Measurements from ENCODE around the gene WDR7.

DNA sequence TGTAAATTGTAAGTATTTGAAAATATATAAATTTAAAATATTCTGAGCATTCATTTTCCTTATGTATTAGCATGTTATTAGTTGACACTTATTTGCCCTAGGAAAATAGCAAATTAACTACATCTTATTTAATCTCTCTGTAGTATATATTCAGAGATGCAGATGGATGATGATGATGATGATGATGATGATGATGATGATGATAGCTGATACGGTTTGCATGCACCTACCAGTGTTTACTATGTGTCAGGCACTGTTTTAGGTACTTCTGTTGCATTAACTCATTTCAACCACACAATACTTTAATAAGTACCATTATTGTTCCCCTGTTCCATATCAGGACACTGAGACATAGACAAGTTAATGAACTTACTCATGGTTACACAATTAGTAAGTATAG, 304.3 kb downstream of the WDR7 start:
- TF ChIP-seq, protein P1, sequence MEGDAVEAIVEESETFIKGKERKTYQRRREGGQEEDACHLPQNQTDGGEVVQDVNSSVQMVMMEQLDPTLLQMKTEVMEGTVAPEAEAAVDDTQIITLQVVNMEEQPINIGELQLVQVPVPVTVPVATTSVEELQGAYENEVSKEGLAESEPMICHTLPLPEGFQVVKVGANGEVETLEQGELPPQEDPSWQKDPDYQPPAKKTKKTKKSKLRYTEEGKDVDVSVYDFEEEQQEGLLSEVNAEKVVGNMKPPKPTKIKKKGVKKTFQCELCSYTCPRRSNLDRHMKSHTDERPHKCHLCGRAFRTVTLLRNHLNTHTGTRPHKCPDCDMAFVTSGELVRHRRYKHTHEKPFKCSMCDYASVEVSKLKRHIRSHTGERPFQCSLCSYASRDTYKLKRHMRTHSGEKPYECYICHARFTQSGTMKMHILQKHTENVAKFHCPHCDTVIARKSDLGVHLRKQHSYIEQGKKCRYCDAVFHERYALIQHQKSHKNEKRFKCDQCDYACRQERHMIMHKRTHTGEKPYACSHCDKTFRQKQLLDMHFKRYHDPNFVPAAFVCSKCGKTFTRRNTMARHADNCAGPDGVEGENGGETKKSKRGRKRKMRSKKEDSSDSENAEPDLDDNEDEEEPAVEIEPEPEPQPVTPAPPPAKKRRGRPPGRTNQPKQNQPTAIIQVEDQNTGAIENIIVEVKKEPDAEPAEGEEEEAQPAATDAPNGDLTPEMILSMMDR (IDR thresholded peaks at IDR 0.05; ENCODE audit: poor library complexity), result no peak
- TF ChIP-seq EZH2phosphoT487 (IDR thresholded peaks at IDR 0.05; ENCODE audit: low read depth, severe bottlenecking, unreplicated experiment) (no peak), EZH2 (IDR thresholded peaks at IDR 0.05; ENCODE audit: borderline replicate concordance) (no peak)
